ENCODE results near the gene PHF3.

Gene PHF3

DNA sequence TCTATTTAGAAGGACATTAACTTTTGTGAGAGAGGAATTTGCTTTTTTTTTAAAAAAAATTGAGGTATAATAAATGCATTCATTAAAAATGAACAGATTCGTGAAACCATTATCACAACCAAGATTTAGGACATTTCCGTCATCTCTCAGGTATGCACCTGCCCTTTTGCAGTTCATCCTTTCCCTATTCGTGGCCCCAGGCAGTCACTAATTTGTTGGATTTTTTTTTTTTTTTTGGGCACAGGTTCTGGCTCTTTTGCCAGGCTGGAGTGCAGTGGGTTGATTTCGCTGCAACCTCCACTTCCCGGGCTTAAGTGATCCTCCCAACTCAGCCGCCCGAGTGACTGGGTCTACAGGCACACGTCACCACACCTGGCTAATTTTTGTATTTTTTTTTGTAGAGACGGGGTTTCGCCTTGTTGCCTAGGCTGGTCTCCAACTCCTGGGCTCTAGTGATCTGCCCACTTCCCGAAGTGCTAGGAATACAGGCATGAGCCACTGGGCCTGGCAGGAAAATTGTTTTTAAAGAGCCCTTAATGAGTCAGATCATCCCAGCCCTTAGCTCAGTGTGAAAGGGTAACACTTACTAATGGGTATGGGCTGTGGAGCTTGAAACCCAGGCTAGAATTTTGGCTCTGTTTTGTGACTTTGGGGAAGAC is 9.2 kb downstream of the PHF3 start:
- no peak for DNase-seq

DNA sequence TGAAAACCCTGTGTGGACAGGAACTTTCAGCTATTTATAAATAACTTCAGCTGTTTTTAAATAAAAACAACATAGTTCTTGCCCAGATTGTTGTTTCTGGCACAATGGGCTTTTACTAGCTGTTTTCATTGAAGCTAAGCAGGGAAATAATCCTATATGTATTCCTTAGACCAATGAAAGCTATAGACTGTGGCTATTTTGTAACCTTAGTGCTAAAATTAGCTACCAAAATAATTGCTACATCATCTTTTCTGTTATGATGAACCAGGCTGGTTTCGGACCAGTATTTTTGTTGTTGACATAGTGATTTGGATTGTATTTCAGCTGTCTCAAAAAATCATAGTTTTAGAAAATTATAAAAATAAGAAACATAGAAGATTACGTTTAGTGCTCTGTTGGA is 13.7 kb downstream of the PHF3 start:
- DNase-seq = no peak

DNA sequence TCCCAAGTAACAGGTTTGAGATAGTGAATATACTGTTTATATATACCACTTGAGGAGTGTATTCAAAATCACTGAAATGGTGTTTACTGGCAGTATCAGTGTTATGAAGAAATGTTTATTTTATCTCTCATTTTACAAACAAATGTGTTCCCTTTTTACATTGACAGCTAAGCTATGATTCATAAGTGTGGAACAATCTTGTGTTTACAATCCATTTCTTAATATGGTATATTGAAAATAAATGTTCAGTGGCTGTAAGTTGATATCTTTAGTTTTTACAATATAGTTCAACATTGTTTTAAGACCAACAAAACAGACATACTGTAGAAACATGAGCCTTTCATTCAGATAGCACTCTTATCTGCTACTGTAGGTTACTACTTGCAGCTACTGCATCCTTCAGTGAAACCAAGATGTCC is 14.3 kb downstream of the PHF3 start:
- DNase-seq = no peak

DNA sequence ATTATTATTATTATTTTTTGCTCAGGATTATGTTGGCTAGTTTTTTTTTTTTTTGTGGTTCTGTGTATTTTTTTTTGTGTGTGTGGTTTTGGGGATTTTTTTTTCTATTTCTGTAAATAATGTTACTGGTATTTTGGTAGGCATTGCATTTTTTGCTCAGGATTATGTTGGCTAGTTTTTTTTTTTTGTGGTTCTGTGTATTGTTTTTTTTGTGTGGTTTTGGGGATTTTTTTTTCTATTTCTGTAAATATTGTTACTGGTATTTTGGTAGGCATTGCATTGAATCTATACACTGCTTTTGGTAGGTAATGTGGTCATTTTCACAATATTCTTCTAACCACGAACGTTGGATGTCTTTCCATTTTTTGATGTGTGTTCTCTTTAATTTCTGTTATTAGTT is 17.4 kb downstream of the PHF3 start:
- DNase-seq = no peak

DNA sequence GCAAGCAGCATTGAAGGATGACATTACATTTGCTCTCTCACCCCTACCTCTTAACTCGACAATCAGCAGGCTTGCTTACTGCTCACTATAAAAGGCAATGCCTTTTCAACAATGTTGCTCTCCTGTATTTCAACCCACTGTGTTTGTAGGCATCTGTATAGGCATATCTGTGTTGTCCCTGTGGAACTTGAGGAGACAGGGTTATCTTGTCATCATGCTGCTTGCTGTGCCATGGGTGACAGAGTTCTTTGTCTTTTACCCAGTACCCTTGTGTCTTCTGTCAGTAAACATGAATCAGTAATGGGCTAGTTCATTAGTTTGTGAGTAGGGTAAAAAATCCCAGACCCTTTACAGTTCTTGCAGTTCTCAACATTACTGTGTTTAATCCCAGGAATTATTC is 25.2 kb downstream of the PHF3 start:
- no peak for DNase-seq

DNA sequence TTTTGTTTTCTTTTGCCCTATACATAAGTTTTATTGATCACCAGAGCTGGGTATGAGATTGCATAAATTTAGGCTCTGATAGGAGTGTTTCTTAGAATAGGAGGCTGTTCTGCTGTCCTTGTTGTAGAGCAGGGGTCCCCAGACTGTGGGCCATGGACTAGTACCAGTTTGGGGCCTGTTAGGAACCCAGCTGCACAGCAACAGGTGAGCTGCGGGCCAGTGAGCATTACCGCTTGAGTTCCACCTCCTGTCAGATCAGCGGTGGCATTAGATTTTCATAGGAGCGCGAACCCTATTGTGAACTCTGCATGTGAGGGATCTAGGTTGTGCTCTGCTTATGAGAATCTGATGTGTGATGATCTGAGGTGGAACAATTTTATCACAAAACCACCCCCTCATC is 26.2 kb downstream of the PHF3 start:
- DNase-seq = no peak

DNA sequence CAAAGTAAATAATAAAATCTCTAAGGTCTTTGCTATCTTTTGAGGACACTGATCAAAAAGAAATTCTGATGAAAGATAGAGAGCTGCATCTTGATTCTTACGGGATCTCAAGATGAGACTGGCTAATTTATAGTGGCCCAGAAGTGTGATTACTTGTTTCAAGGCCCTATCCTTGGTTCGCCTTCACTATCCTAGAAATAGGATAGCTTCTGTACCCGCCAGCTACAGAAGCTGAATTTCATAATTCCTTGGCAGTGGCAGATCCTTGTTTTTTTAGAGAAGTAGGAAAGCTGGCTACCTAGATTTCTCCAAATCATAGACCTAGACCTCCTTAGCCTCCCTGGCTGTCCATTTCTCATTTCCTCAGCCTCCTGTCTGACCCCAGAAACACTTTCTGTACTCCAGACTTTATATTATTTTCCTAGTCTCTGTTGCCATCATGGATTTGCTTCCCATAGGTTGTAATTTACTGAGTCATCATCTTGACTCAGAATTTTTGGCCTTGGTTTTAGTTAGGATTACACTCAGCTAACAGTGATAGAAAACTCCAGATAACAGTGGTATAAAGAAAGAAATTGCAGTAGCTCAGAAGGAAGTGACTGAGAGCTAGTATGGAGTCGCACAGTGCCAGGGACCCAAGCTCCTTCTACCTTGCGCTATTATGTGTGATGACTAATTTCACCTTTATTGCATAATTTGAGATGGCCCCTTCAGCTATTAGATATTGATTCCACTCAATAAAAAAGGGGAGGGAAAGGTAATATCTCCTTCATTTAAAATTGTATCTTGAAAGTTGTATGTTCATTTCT is 27.7 kb downstream of the PHF3 start:
- DNase-seq = no peak

DNA sequence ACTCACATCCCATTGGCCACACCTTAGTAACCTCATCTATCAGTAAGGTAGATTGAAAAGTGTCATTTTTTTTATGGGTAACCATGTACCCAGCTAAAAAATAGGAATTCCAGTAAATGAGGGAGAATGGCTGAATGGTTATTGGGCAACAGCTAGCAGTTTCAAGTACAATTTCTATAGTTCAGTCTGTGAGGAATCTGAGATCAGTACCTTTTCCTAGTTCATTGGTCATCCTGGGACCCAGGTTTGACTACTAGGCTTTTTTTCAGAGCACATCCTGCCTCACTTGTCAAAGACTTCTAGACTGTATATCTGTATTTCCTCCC is 28.3 kb downstream of the PHF3 start:
- DNase-seq = no peak

DNA sequence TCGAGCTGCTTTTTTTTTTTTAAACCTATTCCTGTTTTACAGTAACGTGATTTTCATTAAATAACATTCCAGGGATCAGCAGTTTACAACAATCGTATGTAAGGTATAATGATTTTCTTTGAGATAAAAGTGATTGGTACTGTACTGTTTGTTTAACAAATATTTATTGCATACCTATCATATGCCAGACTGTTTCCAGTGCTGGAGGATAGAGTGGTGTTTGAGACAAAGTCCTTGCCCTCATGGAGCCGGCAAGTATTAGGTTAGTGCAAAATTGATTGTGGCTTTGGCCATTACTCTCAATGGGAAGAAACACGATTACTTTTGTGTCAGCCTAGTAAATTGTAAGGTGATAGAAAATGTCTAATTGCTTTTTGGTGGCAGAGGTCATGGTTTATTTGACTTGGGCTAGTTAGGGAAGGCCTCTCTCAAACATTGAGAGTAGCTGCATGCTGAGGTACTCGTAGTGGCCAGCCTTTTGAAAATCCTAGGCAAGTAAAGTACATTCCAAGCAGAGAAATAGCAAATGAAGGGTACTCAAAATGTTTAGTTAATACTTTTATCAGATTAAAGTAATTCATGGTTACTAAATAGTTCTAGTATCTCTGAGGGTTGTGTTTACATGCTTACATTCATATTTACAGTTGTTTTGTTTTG is 35.6 kb downstream of the PHF3 start:
- no peak for DNase-seq

DNA sequence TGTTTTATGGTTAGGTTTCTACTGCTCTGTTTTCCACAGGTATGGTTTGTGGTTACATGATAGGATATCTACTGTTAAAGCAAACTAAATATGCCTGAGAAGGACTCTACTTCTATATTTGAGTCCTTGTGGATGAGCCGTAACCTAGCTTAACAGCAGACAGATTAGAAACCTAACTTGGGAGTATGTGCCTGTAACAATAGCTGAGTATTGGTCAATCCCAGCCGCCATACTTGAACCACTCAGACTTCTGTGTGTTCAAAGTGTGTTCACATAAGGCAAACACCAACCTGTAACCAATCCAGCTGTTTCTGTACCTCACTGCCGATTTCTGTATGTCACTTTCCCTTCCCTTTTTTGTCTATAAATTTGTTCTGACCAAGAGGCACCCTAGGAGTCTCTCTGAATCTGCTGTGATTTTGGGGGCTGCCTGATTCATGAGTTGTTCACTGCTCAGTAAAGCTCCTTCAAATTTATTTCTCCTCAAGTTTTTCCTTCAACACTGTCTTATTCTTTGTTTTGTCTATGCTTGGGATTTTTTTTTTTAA is 37.1 kb downstream of the PHF3 start:
- no peak for DNase-seq

DNA sequence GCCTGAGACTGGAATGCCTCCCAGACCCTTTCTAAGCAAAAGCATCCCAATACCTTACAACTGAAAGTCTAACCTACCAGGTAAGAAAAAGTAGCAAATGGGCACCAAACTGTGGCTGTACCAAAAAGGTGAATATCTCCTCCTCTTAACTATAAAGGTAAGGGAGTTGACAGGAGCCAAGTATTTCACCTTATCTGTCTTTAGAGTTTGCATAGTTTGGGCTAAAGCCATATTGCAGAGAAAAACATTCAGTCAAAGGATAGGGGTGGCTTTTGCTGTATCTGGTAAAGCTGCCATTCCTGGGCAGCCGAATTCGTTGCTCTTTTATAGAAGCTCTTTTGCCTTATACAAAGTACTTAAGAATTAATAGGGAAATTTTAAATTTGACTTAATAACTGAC is 38.1 kb downstream of the PHF3 start:
- DNase-seq = no peak

DNA sequence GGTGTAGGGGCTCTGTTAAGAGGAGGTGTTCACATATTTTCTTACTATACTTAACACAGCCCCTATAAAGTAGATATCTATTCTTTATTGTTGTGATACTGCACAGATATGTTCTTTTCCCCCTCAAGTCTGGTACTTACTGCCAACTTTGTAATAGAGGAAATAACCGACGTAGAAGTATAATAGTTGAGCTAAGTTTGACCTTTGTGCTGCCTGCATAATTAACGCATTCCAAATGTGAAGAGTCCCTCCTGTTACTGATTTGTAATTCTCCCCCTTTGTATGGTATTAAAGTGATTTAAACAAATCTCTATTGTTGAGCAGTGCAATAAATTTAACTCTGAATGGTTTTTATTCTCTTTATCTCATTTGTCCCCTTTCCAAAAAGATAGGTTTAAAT is 39.0 kb downstream of the PHF3 start:
- no peak for DNase-seq

DNA sequence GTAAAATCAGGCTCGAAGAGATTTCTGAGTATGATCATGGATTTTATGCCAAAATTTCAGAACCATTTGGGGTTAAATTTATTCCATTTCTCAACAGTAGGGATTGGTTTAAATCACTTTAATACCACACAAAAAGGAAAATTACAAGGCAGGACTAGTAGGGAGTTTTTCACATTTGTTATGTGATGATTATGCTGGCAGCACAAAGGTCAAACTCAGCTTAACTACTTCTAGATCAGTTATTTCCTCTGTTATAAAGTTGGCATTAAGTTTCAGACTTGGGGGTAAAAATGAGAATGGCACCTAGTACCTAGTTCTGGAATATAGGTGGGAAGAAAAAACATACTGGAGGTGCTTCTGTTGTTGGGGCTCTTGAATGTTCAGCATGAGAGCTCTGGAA is 39.5 kb downstream of the PHF3 start:
- DNase-seq = no peak

DNA sequence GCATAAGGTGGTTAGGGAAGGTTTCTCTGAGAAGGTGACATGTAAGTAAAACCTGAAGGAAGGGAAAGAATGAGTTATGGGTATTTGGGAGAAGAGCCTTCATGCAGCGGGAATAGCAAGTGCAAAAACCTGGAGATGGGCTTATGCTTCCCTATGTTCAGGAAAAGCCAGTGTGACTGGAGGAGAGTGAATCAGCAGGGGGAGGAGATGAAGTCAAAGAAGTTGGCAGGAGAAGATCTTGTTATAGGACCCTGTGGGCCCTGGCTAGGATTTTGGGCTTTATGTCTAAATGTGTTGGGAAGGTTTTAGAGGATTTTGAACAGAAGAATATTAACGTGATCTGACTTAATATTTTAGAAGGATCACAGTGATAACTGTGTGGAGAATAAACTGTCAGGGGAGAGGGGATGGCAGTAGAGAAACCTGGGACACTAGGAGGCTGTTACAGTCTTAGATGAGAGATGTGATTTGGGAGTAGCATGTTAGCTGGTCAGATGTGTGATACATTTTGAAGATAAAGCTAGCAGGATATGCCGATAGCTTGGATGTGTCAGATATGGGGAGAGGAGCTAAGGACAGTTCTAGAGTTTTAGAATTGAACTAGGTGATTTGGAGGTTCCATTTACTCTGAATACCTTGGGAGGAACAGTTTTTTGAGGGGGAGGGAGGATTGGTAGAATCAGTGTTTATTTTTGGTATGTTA is 41.0 kb downstream of the PHF3 start:
- no peak for DNase-seq

DNA sequence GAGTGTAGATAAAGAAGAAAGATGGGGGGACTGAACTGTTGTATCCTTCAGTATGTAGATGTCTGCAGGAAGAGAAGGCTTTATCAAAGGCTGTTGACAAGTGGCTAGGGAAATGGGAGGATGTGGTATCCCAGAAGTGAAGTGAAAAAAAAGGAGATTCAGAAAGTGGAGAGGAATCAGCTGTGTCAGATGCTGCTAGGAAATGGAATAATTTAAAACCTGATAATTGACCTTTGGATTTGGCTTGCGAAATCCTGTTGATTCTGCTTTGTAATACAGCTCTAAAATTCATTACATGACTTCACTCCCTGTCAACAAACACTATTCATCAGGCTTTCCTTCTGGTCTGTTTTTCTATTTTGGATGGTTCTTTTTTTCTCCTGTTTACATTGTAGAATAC is 41.7 kb downstream of the PHF3 start:
- no peak for DNase-seq

DNA sequence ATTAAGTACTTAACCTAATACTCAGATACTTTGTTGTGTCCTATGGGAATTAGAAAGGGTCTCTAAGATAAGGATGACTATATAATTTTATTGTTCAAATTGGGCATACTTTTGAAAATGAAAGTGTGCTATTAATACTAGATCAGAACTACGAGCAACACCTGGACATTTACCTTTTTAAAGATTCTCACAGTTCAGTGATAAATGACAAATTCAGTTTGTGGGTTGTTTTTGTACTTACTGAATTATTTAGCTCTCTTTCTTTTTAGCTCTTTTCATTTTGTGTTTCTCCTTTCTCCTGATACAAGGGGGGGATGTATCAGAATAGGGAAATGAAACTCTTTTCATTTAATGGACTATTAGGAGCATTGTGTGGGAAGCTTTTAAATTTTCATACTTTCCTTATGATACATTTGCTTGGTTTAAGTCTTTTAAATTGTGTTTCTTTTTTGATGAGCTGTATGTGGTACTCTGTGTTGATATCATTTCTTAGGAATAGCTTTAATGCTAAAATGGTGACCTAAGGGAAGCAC is 47.5 kb downstream of the PHF3 start:
- DNase-seq = no peak

DNA sequence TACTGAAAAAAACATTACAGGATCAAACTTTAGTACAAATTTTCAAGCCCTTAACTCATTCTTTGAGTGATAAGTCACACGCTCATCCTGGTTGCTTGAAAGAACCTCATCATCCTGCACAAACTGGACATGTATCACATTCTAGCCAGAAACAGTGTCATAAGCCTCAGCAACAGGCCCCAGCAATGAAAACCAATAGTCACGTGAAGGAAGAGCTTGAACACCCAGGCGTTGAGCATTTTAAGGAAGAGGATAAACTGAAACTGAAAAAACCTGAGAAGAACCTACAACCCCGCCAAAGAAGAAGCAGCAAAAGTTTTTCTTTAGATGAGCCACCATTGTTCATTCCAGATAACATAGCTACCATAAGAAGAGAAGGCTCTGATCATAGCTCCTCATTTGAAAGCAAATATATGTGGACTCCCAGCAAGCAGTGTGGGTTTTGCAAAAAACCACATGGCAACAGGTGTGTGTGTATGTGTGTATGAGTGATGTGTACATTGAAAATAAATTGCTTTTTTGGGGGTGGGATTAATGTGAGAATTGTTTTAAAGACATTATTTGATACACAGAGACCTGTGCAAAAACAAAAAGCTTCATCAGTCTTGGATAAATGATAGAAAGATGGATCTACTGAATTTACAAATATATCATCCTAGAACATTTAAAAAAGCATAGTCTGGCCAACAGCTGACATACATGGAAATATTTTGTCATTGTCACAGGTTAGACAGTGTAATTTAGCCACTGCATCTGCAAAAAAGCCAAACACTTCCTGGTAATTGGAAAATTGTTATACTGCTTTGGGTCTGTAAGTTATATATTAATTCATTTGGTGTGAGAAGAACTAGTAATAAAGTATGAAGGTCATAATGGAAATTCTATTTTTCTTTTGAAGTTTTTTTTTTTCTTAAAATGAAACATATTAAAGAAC is 50.1 kb downstream of the PHF3 start:
- DNase-seq = no peak

DNA sequence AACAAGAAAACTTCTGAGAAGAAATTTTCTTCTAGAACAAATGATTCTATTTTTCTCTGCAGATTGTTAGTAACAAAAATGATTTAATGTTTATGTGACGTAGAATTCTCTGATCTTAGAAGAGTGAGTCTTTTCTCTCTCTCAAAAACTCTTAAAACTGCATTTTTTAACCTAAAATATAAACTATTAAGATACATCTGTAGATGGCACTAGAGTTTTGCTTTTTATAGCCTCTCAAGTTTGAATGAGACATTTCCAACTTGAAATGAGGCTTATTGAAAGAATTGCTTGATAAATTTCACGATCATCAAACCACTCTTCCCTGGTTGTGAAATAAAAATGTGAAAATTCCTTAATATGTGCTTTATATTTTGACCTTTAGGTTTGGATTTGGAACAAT is 53.8 kb downstream of the PHF3 start:
- no peak for DNase-seq

DNA sequence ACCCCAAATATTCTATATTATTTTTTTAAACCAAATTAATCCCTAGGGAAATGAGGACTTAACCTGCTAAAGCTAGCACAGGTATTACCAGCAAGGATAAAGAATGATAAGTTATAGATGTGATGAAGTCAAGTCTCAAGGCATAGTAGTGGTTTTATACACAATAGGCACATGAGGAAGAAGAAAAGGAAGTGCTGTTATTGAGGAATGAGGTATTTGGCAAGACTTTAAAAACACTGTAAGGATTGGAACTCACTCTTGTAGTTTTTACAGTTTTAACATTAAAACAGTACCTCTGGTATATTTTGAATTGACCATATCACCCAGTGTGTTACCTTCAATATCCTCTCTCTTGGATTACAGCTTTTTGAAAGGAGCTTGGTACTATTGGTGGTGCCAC is 54.6 kb downstream of the PHF3 start:
- no peak for DNase-seq

DNA sequence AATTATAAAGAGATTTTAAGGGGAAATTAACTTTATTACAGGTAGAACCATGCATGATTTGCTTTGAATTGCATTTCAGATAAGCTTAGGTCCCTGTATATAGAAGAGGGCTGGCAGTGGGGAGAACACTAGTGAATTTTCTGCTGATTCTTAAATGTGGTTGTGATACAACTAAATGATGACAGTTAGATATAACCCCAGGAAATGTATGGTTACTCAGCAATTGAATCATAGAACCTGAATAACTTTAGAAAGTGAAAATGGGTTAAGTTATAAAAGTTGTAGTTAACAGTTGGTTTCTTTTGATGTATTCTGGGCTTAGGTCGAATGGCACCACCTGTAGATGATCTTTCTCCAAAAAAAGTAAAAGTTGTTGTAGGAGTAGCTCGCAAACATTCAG is 70.1 kb downstream of the PHF3 start:
- DNase-seq = no peak

DNA sequence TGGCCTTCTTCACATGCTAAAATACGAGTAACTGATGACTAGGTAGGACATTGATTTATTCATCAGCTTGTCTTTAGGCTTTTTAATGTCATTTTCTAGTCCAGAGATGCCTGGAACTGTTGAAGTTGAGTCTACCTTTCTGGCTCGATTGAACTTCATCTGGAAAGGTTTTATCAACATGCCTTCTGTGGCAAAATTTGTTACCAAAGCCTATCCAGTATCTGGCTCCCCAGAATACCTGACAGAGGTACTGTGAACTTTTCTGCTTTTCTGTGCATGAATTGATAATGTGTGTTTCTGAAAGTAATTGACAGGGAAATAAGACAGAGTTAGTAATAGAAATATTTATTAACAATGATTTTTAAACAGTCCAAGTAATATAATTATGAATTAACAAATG is 71.0 kb downstream of the PHF3 start:
- no peak for DNase-seq

DNA sequence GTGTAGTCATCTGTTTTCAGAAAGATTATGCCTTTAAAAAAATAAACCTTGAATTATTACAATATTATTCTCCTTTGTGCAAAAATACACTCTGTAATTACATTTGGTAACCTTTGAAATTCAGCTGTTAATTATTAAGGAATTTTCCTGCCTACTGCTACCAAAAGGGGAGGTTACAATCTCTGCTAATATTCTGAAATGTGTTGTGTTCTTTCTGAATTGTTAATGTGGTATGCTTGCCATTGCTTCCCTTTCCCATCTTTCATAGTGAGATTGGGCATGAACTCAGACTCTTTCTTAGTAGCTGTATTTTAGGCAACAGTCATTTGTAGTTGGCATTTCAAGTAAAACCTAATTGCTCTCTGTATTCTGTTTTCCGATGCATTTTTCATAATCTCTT is 73.0 kb downstream of the PHF3 start:
- no peak for DNase-seq
